GM19240 (cell line): ENCODE results near the gene LARP1.
"Not testable (repeated sequence)": the region's sequence is repeated elsewhere in the genome, so short reads cannot be mapped to it uniquely, and the experiment has no call there.

ENCODE experiments used
- DNase-seq: peaks from one replicate; pipeline ENCODE4 v3.0.0; 2011; ENCODE audit warnings: low spot score; ENCODE audit not compliant: insufficient read length

LARP1 gene

DNA sequence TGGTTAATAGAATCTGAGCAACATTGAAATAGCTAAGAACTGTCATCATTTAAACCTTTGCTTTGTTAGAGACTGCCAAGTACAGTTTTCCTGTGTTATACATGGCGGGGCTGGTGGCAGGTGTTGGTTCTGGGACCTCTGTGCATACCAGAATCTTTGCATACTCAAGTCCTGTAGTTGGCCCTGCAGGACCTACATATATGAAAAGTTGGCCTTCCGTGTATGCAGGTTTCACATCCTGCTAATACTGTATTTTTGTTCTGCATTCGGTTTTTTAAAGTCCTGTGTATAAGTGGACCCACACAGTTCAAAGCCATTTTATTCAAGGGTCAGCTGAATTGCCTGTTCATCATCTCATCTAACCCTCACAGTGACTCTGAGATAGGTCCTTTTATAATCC, 36.4 kb downstream of the LARP1 start:
- no peak for DNase-seq

GRCh38 chr5:154793599-154794524, 38.7 kb downstream of the LARP1 start:
- DNase-seq, result no peak

GRCh38 chr5:154794525-154795234, 39.5 kb downstream of the LARP1 start:
- no peak for DNase-seq

- no peak for DNase-seq
These were observed 40.0 kb downstream of the LARP1 start for GRCh38 chr5:154795235-154795596.

DNA sequence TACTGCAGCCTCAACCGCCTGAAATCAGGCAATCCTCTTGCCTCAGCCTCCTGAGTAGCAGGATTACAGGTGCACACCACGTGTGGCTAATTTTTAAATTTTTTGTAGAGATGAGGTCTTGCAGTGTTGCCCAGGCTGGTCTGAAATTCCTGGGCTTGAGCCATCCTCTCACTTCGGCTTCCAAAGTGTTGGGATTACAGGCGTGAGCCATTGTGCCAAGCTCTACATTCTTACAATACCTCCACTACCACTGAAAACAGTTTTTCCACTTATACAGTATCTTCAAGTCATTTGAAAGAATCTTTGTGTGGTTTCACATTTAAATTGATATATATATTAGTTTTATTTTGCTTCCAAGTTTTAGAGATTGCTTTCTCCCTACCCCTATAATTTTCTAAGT, 42.6 kb downstream of the LARP1 start:
- DNase-seq, result no peak

DNA sequence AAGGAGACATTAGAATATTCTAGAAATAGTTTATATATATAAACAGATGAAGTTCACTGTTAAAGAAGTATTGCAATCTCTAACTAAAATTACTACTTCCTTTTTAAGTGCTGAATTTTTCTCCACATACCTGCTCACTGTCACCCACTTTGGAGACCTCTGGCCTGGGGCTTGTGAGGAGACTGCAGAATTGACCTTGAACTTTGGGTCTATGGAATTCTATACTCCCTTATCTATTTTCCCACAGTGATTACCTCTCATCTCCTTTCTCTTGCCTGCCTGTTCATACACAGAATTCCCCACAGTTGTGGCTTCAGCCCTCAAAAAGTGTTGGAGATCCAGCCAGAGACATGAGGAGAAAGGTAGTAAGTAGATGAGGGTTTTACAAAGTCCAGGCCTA, 45.4 kb downstream of the LARP1 start:
- DNase-seq, result no peak

- DNase-seq, result no peak
These were observed 45.9 kb downstream of the LARP1 start for GRCh38 chr5:154801083-154801482.

DNA sequence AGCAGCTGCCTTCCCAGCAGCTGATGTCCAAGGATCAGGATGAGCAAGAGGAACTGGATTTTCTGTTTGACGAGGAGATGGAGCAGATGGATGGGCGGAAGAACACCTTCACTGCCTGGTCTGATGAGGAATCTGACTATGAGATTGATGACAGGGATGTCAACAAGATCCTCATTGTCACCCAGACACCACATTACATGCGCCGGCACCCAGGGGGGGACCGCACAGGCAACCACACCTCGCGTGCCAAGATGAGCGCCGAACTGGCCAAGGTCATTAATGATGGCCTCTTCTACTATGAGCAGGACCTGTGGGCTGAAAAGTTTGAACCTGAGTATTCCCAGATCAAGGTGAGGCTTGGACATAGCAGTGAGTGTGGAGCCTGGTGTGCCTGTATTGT, 46.9 kb downstream of the LARP1 start:
- DNase-seq, result no peak

- no peak for DNase-seq
These were observed 51.0 kb downstream of the LARP1 start for GRCh38 chr5:154806176-154806575.

DNA sequence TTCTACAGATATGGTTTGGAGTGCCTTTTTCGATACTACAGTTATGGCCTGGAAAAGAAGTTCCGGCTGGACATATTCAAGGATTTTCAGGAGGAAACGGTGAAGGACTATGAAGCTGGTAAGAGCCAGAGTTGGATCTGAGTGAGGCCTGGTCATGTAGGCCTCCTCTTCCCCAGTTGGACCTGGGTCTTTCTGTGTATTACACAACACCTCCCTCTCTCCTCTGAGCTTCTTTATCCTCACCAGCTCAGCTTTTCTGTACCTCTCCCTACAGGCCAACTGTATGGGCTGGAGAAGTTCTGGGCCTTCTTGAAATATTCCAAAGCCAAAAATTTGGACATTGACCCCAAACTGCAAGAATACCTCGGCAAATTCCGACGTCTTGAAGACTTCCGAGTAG, 56.1 kb downstream of the LARP1 start:
- DNase-seq, result no peak

DNA sequence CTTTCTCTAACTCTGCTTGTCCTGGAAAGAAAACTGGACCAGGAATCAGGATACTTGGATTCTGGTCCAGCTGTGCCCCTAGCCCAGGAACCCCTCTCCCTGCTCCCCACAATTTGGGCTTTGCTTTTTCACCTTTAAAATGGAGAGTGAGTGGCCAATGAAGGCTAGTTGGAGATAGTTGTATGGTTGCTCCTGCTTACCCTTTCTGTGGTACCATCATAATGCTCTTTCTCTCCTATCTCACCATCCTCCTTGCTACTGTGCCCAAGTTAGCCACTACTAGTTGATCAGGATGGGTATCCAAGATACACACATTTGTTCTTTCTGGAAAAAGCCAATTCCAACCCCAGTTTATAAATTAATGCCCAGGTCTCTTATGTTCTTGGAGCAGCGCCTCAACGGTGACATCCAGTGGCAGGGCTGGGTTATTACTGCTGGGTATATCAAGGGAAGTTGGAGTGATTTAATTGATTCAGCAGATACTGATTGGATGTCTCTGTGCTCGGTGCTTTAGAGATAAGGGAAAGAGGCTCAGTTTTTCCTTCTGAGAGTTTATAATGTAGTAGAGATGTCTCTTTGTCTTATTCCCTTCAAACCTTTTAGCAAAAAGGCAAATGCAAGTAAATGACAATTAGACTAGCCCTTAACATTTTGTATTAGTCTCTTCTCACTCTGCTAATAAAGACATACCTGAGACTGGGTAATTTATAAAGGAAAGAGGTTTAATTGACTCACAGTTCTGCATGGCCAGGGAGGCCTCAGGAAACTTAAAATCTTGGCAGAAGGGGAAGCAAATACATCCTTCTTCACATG, 56.7 kb downstream of the LARP1 start:
- DNase-seq, result peak; percentile 28

DNA sequence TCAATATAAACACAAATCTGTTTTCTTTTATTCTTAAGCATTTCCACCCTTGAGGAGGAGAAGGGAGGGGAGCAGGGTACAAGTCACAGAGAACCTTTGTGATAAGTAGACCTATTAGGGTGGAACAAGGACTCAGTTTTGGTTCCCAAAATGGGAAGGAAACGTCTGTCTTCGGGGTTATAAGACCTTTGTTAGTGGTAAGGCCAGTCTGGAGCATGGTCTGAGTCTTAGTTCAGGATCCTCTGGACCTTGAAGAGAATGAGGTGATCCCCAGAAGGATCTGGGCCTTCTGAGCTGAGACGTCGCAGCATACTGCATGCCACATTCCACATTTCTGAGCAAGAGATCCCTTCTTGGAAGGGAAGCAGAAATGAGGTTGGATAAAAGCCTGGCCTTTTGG, 58.0 kb downstream of the LARP1 start:
- DNase-seq, result no peak

GRCh38 chr5:154813736-154814135, 58.6 kb downstream of the LARP1 start:
- no peak for DNase-seq

- no peak for DNase-seq
These were observed 59.8 kb downstream of the LARP1 start for GRCh38 chr5:154815025-154815424.

DNA sequence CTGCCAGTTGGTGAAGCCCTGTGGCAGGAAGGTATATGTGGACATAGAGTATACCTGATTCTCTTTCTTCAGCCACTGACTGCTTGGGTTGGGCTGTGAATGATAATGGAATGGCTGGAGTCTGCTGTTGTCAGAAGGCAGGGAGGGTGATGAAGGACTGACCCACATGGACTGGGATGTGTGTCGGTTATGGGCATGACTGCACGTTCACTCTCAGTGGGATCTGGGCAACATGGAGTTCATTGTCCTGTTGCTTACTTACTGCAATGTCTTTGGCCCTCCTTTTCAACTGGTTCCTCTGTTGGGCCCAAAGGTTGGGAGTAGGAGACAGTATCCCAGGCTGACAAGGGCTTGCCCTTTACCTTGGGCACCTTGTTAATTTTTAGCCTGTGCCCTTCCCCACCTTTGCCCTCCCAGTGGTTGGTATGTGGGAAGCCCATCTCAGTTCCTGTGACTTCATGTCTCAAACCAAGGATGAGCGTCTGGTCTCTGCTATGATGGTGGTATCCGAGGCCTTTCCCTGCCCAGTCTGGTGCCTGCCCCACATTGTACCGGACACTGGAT, 60.6 kb downstream of the LARP1 start:
- DNase-seq, result no peak

- no peak for DNase-seq
These were observed 61.8 kb downstream of the LARP1 start for GRCh38 chr5:154816891-154817492.

DNA sequence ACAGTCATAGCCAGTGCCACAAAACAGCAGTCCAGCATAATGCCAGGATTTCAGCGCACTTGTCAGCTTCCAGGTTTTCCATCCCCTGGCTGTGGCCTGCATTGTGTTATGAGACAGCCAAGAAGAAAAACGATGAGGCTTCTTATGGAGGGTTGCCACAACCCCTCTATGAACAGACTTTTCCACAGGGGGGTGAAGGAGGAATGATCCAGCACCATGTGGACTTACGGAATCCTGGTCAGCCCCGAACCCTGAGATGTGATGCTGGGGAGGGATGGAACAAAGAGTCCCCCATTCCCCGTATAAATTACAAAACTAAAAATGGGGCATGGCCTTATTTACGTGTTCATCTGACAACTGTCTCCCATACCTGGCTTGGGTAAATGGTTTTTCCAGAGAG, 62.6 kb downstream of the LARP1 start:
- no peak for DNase-seq

DNA sequence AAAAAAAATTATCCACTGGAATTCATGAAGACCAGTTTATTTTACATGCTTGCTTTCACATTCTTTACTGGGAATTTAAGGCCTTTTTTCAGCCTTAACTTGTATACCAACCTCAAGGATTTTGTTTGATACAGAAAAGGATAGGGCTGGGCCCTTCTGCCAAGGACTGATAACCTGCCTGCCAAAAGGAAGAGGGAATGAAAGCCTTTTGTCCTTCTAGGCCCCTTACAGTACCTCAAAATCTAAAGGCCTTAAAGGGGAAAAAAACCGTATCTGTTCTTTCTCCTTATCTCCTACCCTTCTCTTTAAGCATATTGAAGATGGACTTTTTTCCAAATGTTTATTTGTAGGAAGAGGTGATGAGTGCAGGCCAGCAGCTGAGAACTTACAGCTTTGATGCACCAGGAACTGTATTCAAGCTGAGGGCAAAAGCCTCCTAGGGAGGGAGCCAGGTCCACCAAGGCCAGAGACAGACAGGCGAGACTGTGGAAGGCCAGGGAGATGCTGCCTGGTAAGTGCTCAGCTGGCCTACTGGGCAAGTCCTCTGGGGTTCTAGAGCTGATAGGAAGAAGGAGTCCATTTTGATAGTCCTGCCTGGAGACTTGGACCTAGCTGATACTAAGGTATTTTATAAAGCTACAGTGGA, 63.4 kb downstream of the LARP1 start:
- no peak for DNase-seq

DNA sequence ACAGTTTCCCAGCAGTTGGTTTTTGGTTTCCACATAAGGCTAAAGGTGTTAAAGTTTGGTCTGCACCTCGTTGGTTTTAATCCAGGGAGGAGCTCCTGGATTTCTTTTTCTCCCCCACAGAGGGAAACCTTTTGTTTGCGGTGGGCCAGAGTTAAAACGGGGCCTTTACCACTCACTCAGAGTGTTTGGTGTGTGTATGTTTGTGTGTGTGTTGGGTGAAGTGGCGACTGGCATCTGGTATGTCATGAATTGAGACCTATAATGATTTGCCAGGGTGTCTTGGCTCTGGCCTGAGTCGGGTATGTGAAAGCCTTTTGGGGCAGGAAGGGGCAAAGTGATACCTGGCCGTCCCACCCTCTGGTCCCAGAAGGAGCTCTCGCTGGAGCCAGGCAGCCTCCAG, 64.4 kb downstream of the LARP1 start:
- DNase-seq, result no peak

DNA sequence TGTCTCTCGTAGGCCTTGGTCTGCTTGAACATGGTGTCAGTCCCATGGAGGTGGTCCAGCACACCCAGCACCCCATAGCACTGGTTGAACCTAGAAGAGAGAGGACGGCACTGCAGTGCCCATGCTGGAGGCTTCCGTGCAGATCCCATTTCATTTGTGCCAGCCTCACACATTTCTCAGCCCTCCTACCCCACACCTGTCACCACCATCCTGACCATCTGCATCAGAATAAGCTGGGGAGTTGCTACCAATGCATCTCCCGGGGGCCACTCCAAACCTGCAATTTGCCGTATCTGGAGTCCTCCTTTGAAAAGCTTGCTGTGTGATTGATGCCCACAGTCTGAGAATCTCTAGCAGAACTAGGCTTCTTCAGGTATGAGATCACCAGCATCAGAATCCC, 65.2 kb downstream of the LARP1 start:
- DNase-seq, result no peak

DNA sequence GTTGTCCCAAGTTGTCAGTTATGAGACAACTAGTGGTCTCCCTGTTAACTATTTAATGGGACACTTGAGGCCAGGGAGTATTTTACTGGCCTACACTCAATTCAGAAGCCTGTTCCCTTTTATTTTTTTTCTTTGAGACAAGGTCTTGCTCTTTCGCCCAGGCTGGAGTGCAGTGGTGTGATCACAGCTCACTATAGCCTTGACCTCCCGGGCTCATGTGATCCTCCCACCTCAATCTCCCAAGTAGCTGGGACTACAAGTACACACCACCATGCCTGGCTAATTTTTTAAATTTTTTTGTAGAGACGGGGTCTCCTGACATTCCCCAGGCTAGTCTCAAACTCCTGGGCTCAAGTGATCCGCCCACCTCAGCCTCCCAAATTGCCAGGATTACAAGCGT, 67.7 kb downstream of the LARP1 start:
- not testable (repeated sequence) for DNase-seq
